ENCODE data around the gene UBE2I.

DNA sequence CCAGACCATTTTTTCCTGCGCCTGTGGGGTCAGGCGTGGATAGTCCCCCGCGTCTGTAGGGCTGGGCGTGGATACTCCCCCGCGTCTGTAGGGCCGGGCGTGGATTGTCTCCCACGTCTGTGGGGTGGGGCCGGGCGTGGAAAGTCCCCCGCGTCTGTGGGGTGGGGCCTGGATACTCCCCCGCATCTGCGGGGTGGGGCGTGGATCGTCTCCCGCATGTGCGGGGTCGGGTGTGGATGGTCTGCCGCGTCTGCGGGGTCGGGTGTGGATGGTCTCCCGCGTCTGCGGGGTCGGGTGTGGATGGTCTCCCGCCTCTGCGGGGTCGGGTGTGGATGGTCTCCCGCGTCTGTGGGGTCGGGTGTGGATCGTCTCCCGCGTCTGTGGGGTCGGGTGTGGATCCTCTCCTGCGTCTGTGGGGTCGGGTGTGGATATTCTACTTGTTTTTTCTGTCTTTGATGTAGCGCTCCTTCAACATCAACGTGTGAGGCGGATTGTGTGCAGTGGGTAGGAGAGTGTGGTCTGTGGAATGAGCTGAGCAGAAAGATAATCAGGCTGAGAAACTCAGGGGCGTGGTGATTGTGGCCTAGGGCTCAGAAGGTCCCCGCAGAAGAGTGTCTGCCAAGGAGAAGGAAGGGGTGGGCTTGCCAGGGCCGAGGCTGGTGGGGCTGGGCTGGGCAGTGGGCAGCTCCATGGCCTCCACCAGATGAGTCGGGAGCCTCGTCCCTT lies 45.5 kb downstream of the UBE2I start:
- TF ChIP-seq, protein P1, sequence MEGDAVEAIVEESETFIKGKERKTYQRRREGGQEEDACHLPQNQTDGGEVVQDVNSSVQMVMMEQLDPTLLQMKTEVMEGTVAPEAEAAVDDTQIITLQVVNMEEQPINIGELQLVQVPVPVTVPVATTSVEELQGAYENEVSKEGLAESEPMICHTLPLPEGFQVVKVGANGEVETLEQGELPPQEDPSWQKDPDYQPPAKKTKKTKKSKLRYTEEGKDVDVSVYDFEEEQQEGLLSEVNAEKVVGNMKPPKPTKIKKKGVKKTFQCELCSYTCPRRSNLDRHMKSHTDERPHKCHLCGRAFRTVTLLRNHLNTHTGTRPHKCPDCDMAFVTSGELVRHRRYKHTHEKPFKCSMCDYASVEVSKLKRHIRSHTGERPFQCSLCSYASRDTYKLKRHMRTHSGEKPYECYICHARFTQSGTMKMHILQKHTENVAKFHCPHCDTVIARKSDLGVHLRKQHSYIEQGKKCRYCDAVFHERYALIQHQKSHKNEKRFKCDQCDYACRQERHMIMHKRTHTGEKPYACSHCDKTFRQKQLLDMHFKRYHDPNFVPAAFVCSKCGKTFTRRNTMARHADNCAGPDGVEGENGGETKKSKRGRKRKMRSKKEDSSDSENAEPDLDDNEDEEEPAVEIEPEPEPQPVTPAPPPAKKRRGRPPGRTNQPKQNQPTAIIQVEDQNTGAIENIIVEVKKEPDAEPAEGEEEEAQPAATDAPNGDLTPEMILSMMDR (conservative IDR thresholded peaks at IDR 0.05): no peak
- no peak for TF ChIP-seq EZH2 (IDR thresholded peaks at IDR 0.05; ENCODE audit: low read depth)
